ENCODE data around the gene POLR3B. TPM values are rescaled to one million over a fixed set of nuclear protein-coding genes. Genes with fewer than 3 reads are reported as not detected.

POLR3B gene
- total RNA-seq, 1 experiment from 2014 or later: 10.0 TPM

DNA sequence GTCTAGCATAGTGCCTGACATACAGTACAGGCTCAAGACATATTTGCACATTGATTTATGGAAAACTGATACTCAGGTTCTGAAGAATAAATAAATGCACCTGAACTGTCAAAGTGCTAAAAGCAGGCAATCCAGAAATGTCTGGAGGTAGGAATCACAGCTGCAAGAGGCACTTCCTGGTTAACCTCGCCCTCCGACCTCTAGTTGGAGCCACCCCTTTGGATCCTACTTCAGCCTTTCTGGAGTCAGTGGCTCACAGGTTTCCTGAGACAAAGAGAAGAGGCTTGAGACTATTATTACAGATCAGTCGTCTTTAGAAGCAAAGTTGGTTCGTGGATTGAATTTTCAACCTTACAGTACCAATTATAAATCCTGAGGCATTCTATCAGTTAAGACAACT lies 42.0 kb upstream of the POLR3B start:
- Histone ChIP-seq H3K4me2 (ENCODE audit: low read depth, low read length, poor library complexity, severe bottlenecking) (no peak overlapping the region), H4K20me1 (ENCODE audit: insufficient read depth, low read depth, low read length) (no peaks in the 10 kb centered on the region), H3K9me3 (ENCODE audit: low read length) (no peaks in the 10 kb centered on the region), H3K9me2 (replicated peaks; ENCODE audit: insufficient read depth, low read length) (no peaks in the 10 kb centered on the region), H3K27ac (ENCODE audit: low read length) (no peak overlapping the region), H3K79me2 (ENCODE audit: low read length) (no peaks in the 10 kb centered on the region), H3K4me3 (ENCODE audit: low read length) (no peak overlapping the region), H3K4me1 (ENCODE audit: low read length) (peaks cover 23% of the 10 kb centered on the region), H3K27me3 (ENCODE audit: low read length) (no peaks in the 10 kb centered on the region), H2AFZ (ENCODE audit: low read length) (no peak overlapping the region), H3K36me3 (ENCODE audit: insufficient read depth, low read length) (peaks cover 16% of the 10 kb centered on the region), H3K9ac (ENCODE audit: low read length) (no peak overlapping the region)
- no peak for DNase-seq

DNA sequence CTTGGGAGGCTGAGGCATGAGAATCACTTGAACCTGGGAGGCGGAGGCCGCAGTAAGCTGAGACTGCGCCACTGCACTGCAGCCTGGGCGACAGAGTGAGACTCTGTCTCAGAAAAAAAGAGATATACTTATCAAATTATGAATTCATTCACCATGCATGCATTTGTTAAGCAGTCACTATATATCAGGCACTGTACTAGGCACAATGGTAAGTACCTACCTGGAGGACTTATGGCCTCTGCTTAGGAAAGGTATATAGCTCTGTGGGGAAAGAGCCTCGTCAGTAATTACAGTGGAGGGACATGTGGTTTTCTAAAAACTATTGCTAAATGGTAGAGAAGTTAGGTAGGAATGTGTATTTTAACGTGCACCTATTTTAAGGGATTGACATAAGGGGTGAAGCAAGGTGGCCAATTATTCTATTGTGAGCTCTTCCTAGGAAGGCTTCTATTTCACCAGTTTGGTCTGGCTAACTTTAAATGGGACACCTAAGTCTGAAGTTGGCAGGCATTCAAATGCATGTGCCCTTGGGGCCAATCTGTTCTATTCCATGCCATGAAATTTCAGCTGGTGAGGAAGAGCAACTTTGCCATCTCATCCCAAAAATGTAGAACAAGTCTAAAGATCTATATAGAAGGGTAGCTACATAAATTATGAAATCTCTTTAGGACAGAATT lies 40.0 kb upstream of the POLR3B start:
- Histone ChIP-seq H3K4me3 (ENCODE audit: low read length) (no peak overlapping the region), H3K27me3 (ENCODE audit: low read length) (no peaks in the 10 kb centered on the region), H3K4me1 (ENCODE audit: low read length) (peaks cover 6% of the 10 kb centered on the region), H2AFZ (ENCODE audit: low read length) (no peak overlapping the region), H3K9me2 (replicated peaks; ENCODE audit: insufficient read depth, low read length) (no peaks in the 10 kb centered on the region), H3K9ac (ENCODE audit: low read length) (no peak overlapping the region), H4K20me1 (ENCODE audit: insufficient read depth, low read depth, low read length) (no peaks in the 10 kb centered on the region), H3K79me2 (ENCODE audit: low read length) (no peaks in the 10 kb centered on the region), H3K27ac (ENCODE audit: low read length) (peak overlapping the region; percentile 14; the same call in 1 of the 2 replicates), H3K4me2 (ENCODE audit: low read depth, low read length, poor library complexity, severe bottlenecking) (no peak overlapping the region), H3K9me3 (ENCODE audit: low read length) (no peaks in the 10 kb centered on the region), H3K36me3 (ENCODE audit: insufficient read depth, low read length) (peaks cover 16% of the 10 kb centered on the region)
- DNase-seq: no peak

DNA sequence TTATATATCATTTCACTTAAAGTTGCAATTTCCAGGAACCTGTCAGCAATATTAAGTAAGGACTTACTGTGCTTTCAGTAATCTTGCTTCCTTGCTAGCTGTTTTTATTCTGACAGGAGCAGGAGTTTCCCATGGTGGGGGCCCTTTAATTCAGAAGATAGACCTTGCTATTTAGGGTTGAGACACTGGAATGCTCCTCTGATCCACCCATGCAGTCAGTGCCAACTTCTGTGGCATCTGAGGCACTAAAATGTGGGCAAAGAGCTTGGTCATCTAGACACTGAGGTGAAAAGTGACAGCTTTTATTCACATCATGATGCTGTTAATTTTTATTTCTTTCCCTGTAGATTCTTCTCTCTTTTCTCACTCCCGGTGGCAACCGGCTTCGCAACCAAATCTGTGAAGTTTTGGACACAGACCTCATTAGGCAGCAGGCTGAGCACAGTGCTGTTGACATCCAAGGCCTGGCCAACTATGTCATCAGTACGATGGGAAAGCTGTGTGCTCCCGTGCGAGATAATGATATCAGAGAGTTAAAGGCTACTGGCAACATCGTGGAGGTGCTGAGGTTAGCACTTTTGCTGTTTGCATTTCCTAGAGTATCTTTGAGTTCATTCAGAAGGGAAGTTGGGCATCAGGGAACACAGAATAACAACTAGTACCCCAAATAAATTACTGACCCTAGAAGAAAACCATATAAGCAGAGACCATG lies 36.3 kb upstream of the POLR3B start:
- no peaks in the 10 kb centered on the region for H3K79me2 ChIP-seq (ENCODE audit: low read length)

DNA sequence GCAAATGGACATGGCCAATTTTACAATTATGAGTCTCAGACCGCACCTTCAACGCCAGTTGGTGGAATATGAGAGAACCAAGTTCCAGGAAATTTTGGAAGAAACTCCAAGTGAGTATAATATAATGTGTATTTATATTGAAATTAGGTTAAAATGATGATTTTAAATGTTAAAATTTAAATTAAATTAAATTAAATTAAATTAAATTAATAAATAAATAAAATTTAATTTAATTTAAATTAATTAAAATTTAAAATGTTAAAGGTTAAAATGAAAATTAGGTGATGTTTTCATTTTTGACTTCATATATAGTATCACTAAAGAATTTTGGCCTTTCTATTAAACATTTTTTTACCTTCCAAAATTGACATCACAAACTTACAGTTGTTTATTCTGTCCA lies 34.0 kb upstream of the POLR3B start:
- no peak overlapping the region for H3K27ac ChIP-seq (ENCODE audit: low read length)
- H3K27me3 ChIP-seq (ENCODE audit: low read length): no peaks in the 10 kb centered on the region
- no peaks in the 10 kb centered on the region for H3K79me2 ChIP-seq (ENCODE audit: low read length)
- H3K4me3 ChIP-seq (ENCODE audit: low read length): no peak overlapping the region
- H3K4me1 ChIP-seq (ENCODE audit: low read length): peaks cover 35% of the 10 kb centered on the region
- H3K9ac ChIP-seq (ENCODE audit: low read length): no peak overlapping the region
- no peaks in the 10 kb centered on the region for H3K9me3 ChIP-seq (ENCODE audit: low read length)
- H3K9me2 ChIP-seq (replicated peaks; ENCODE audit: insufficient read depth, low read length): no peaks in the 10 kb centered on the region
- H2AFZ ChIP-seq (ENCODE audit: low read length): no peak overlapping the region
- DNase-seq: no peak
- peaks cover 22% of the 10 kb centered on the region for H3K36me3 ChIP-seq (ENCODE audit: insufficient read depth, low read length)
- H3K4me2 ChIP-seq (ENCODE audit: low read depth, low read length, poor library complexity, severe bottlenecking): no peak overlapping the region
- H4K20me1 ChIP-seq (ENCODE audit: insufficient read depth, low read depth, low read length): no peaks in the 10 kb centered on the region

More for the DNA sequence above, 36.3 kb upstream of the POLR3B start:
- H3K27ac ChIP-seq (ENCODE audit: low read length): no peak overlapping the region
- H3K9me3 ChIP-seq (ENCODE audit: low read length): no peaks in the 10 kb centered on the region
- H4K20me1 ChIP-seq (ENCODE audit: insufficient read depth, low read depth, low read length): no peaks in the 10 kb centered on the region
- no peak for DNase-seq
- H3K9ac ChIP-seq (ENCODE audit: low read length): no peak overlapping the region
- H3K4me3 ChIP-seq (ENCODE audit: low read length): no peak overlapping the region
- H3K9me2 ChIP-seq (replicated peaks; ENCODE audit: insufficient read depth, low read length): no peaks in the 10 kb centered on the region
- H3K4me2 ChIP-seq (ENCODE audit: low read depth, low read length, poor library complexity, severe bottlenecking): no peak overlapping the region
- H3K4me1 ChIP-seq (ENCODE audit: low read length): peaks cover 19% of the 10 kb centered on the region
- no peak overlapping the region for H2AFZ ChIP-seq (ENCODE audit: low read length)
- peaks cover 25% of the 10 kb centered on the region for H3K36me3 ChIP-seq (ENCODE audit: insufficient read depth, low read length)
- H3K27me3 ChIP-seq (ENCODE audit: low read length): no peaks in the 10 kb centered on the region

- H3K27ac ChIP-seq (ENCODE audit: low read length): peak overlapping the region; percentile 93
- no peak overlapping the region for H2AFZ ChIP-seq (ENCODE audit: low read length)
- no peaks in the 10 kb centered on the region for H3K9me2 ChIP-seq (replicated peaks; ENCODE audit: insufficient read depth, low read length)
- H3K27me3 ChIP-seq (ENCODE audit: low read length): no peaks in the 10 kb centered on the region
- H3K4me1 ChIP-seq (ENCODE audit: low read length): peaks cover 72% of the 10 kb centered on the region
- peak overlapping the region; percentile 45 for H3K9ac ChIP-seq (ENCODE audit: low read length)
- peak overlapping the region; percentile 74 for H3K4me2 ChIP-seq (ENCODE audit: low read depth, low read length, poor library complexity, severe bottlenecking)
- peak; percentile 84 for DNase-seq
- H3K79me2 ChIP-seq (ENCODE audit: low read length): no peaks in the 10 kb centered on the region
- H3K9me3 ChIP-seq (ENCODE audit: low read length): peaks cover 2% of the 10 kb centered on the region; the same call in 1 of the 2 replicates
- no peaks in the 10 kb centered on the region for H4K20me1 ChIP-seq (ENCODE audit: insufficient read depth, low read depth, low read length)
- H3K4me3 ChIP-seq (ENCODE audit: low read length): peak overlapping the region; percentile 36
- peaks cover 22% of the 10 kb centered on the region for H3K36me3 ChIP-seq (ENCODE audit: insufficient read depth, low read length)
These were observed 30.2 kb upstream of the POLR3B start for GRCh38 chr12:106327309-106327869.

DNA sequence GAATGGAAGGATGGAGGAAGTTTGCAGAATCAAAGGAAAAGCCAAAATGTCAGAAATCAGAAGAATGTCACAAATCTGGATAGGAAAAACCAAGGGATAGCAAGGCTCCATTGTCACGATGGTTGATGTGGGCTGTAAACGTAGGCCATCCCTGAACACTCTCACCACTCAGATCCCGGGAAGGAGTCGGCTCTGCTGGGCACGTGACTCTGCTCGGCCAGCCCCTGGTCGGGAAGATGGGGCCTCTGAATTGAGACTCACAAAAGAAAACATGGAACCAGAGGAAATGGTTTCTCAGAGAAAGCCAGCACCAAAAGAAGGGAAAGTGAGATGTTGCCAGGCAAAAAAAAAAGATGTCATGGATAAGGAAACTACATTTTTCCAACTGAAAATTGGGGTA lies 28.8 kb upstream of the POLR3B start:
- Histone ChIP-seq H3K4me2 (ENCODE audit: low read depth, low read length, poor library complexity, severe bottlenecking) (no peak overlapping the region), H3K4me1 (ENCODE audit: low read length) (peaks cover 84% of the 10 kb centered on the region), H4K20me1 (ENCODE audit: insufficient read depth, low read depth, low read length) (no peaks in the 10 kb centered on the region), H3K27me3 (ENCODE audit: low read length) (no peaks in the 10 kb centered on the region), H3K9ac (ENCODE audit: low read length) (no peak overlapping the region), H3K36me3 (ENCODE audit: insufficient read depth, low read length) (peaks cover 15% of the 10 kb centered on the region), H2AFZ (ENCODE audit: low read length) (no peak overlapping the region), H3K9me3 (ENCODE audit: low read length) (peaks cover 3% of the 10 kb centered on the region; the same call in 1 of the 2 replicates), H3K79me2 (ENCODE audit: low read length) (no peaks in the 10 kb centered on the region), H3K27ac (ENCODE audit: low read length) (peak overlapping the region; percentile 93), H3K4me3 (ENCODE audit: low read length) (no peak overlapping the region), H3K9me2 (replicated peaks; ENCODE audit: insufficient read depth, low read length) (no peaks in the 10 kb centered on the region)
- no peak for DNase-seq

DNA sequence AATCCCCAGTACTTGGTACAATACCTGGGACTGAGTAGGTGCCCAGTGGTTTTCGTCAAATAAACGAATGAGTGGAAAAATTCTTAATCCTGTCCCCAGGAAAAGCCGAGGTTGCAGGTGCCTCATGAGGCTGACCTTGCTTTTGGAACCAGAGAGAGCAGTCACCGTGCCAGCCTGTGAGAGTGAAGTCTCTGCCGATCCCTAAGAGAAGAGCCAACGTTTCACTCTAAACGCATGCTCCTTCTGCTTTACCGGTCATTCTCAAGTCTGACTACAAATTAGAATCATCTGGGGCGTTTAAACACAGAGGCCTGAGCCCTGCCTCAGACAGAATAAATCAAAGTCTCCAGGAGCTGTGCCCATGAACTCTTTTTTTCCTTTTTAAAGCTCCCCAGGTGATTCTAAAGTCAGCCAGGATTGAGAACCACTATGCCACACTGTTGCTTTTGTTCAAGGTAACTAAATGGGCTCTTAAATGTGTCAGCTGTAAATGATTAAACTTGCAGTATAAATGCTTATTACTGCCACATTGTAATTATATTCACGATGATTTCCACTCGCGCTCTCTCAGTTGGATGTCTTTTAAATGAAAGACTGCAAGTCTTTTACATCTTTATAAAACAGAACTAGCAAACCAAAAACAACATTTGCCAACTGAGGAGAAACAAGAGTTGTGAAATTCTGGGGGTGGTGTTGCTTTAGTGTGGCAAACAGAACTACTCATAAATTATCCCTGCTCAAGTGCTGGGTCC lies 28.1 kb upstream of the POLR3B start:
- H3K79me2 ChIP-seq (ENCODE audit: low read length): no peaks in the 10 kb centered on the region
- no peak for DNase-seq
- H2AFZ ChIP-seq (ENCODE audit: low read length): no peak overlapping the region
- peaks cover 86% of the 10 kb centered on the region for H3K4me1 ChIP-seq (ENCODE audit: low read length)
- no peak overlapping the region for H3K9ac ChIP-seq (ENCODE audit: low read length)
- H3K27ac ChIP-seq (ENCODE audit: low read length): peak overlapping the region; percentile 40; the same call in 1 of the 2 replicates
- H3K36me3 ChIP-seq (ENCODE audit: insufficient read depth, low read length): peaks cover 9% of the 10 kb centered on the region; the same call in 1 of the 2 replicates
- peaks cover 3% of the 10 kb centered on the region; the same call in 1 of the 2 replicates for H3K9me3 ChIP-seq (ENCODE audit: low read length)
- H4K20me1 ChIP-seq (ENCODE audit: insufficient read depth, low read depth, low read length): no peaks in the 10 kb centered on the region
- no peaks in the 10 kb centered on the region for H3K9me2 ChIP-seq (replicated peaks; ENCODE audit: insufficient read depth, low read length)
- no peak overlapping the region for H3K4me3 ChIP-seq (ENCODE audit: low read length)
- H3K4me2 ChIP-seq (ENCODE audit: low read depth, low read length, poor library complexity, severe bottlenecking): no peak overlapping the region
- H3K27me3 ChIP-seq (ENCODE audit: low read length): no peaks in the 10 kb centered on the region
